Measurements from ENCODE around the gene KRT25.

DNA sequence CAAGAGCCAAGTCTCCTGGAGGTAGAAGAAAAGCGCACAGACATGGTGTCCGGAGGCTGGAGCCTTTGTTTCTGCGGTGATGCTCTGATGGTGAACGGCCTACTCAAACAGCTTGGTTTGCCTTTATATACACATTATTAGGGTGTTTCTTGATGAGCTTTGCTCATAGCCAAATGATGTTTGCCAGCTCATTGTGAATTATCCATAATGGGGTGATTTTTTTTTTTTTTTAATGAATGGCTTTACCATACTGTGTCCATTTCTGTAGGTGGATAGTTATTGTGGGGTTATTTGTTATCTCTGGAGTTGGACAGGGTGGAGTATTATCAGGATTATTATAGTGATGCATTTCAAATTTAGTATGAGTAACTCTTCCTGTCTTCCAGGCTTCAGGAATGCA is 27.3 kb upstream of the KRT25 start, which contains the start of gene KRT27:
- TF ChIP-seq GATA2 (IDR thresholded peaks at IDR 0.05; ENCODE audit: low read depth, low read length), result no peak
- no peak for TF ChIP-seq GATA3 (IDR thresholded peaks at IDR 0.05; ENCODE audit: low read depth, low read length)

Measured in SH-SY5Y (cell line).